ENCODE results near the gene KLHL6. TPM values are rescaled to one million over a fixed set of nuclear protein-coding genes. Genes with fewer than 3 reads are reported as not detected.
A peak's percentile ranks its signal among the peaks of the same experiment; 100 is the strongest.
"Not testable (repeated sequence)": the region's sequence is repeated elsewhere in the genome, so short reads cannot be mapped to it uniquely, and the experiment has no call there.

The KLHL6 gene
- total RNA-seq, 3 donors from 2014 or later, result 27.9 to 35.5 (median 29.9) TPM

DNA sequence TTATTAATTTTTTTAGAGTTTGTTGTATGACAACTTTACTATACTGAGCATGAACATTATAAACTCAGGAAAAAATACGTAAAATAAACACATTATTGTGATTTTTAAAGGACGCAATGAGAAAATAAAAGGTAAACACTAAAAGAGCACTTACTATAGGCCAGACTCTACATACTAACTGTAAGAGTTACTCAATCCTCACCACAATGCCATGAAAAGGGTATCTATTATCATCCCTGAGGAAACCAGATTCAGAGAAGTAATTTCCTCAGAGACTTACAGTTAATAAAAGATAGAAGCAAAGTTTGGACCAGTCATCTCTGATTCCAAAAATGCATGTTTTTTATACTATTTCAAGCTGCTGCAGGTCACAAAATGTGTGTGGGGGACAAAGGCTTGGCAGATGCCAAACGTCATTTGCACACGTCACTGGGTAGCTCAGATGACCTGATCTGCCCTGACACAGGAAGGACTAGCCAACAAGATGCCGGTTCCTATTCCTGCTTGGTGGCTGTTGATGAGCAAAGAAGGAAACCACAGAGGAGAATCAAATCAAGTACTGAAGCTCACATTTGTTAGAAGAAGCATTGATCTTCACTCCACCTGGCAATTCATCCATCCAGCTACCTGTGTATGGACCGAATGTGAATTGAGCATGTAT, 42.3 kb downstream of the KLHL6 start:
- Mint-ChIP-seq H3K4me1 (ENCODE audit: low read depth) (peaks cover 61% of the 10 kb centered on the region), H3K9me3 (no peaks in the 10 kb centered on the region), H3K4me3 (no peak overlapping the region), H3K36me3 (ENCODE audit: insufficient read depth) (peaks cover 28% of the 10 kb centered on the region), H3K27me3 (ENCODE audit: low read depth) (no peaks in the 10 kb centered on the region)
- peak; percentile 29 for DNase-seq
- ATAC-seq, result peak; percentile 35

DNA sequence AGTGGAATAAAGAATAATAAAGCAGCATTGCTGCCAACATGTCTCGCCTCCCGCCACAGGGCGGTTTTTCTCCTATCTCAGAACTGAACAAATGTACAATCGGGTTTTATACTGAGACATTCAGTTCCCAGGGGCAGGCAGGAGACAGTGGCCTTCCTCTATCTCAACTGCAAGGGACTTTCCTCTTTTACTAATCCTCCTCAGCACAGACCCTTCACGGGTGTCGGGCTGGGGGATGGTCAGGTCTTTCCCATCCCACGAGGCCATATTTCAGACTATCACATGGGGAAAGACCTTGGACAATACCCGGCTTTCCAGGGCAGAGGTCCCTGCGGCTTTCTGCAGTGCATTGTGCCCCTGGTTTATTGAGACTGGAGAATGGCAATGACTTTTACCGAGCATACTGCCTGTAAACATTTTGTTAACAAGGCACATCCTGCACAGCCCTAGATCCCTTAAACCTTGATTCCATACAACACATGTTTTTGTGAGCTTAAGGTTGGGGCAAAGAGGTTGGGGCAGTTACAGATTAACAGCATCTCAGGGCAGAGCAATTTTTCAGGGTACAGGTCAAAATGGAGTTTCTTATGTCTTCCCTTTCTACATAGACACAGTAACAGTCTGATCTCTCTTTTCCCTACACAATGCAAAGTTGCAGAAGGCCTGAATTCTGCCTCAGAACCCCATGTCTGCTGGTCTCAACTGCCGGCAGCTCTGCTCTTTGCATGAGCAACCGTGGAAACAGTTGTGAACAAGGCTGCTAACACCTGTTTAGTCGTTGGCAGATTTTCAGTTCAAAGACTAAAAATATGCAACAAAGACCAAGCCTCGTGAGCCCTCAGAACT, 44.0 kb downstream of the KLHL6 start:
- not testable (repeated sequence) for H3K9me3 Mint-ChIP-seq; ATAC-seq; DNase-seq; H3K4me3 Mint-ChIP-seq; H3K27me3 Mint-ChIP-seq (ENCODE audit: low read depth)
- Mint-ChIP-seq H3K36me3 (ENCODE audit: insufficient read depth) (peaks cover 37% of the 10 kb centered on the region), H3K4me1 (ENCODE audit: low read depth) (peaks cover 47% of the 10 kb centered on the region)

DNA sequence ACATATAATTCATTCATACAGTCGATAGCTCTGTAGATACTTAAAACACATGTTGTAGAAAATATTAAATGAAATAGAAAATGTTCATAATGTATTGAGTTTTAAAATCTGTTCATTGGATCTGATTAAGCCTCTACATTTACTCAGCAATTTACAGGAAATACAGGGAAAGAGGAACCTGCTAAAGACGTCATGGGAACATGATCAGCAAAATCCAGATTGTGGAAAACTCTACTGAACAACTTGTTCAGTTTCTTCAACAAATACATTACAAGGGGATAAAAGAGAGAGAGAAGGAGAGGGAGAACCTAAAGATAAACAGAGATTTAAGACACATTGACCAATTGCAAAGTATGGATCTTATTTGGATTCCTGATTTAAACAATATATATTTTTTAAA, 46.7 kb downstream of the KLHL6 start:
- H3K4me3 Mint-ChIP-seq, result no peak overlapping the region
- ATAC-seq (no peak), DNase-seq (no peak)
- H3K27me3 Mint-ChIP-seq (ENCODE audit: low read depth), result no peaks in the 10 kb centered on the region
- peaks cover 23% of the 10 kb centered on the region for H3K4me1 Mint-ChIP-seq (ENCODE audit: low read depth)
- H3K36me3 Mint-ChIP-seq (ENCODE audit: insufficient read depth), result peaks cover 54% of the 10 kb centered on the region
- peaks cover 4% of the 10 kb centered on the region for H3K9me3 Mint-ChIP-seq

DNA sequence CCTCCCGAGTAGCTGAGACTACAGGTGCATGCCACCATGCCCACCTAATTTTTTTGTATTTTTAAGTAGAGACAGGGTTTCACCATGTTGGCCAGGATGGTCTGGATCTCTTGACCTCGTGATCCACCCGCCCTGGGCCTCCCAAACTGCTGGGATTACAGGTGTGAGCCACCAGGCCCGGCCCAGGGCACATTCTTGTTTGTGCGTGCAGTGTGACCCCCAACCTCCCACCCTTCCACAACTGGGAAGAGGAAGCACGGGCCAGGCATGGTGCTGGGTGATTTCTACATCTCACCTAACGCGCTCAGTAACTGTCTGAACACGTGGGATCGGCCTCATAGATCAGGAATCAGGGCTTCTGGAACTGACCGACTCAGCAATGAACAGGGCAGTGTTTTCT, 48.0 kb downstream of the KLHL6 start:
- ATAC-seq, result no peak
- Mint-ChIP-seq H3K4me1 (ENCODE audit: low read depth) (peaks cover 12% of the 10 kb centered on the region), H3K36me3 (ENCODE audit: insufficient read depth) (peaks cover 58% of the 10 kb centered on the region), H3K9me3 (peaks cover 4% of the 10 kb centered on the region), H3K27me3 (ENCODE audit: low read depth) (no peaks in the 10 kb centered on the region), H3K4me3 (no peak overlapping the region)
- DNase-seq, result no peak

DNA sequence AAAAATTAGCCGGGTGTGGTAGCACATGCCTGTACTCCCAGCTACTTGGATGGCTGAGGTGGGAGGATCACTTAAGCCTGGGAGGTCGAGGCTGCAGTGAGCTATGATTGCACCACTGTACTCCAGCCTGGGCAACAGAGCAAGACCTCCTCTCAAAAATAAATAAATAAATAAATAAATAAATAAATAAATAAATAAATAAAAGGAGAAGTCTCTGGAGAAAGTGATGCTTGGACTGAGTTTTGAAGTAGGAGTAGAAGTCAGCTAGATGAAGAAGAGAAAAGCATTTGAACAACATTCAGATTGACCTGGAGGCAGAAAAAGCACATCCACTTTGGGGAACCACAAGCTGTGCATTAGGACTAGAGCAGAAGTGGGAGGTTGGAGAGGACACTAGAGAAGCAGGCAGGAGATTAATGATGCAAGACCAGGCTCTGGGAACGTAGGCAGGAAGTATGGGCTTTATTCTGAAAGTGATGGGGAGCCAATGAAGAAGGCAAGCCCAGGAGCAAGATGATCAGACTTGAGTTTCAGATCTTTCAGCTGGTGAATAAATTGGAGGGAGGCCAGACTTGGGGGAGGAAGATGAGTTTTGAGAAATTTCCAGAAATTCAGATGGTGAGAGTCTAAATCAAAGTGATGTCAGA, 48.7 kb downstream of the KLHL6 start:
- no peak for DNase-seq
- Mint-ChIP-seq H3K36me3 (ENCODE audit: insufficient read depth) (peaks cover 54% of the 10 kb centered on the region), H3K4me1 (ENCODE audit: low read depth) (peaks cover 9% of the 10 kb centered on the region), H3K27me3 (ENCODE audit: low read depth) (no peaks in the 10 kb centered on the region), H3K4me3 (no peak overlapping the region), H3K9me3 (peaks cover 4% of the 10 kb centered on the region)
- no peak for ATAC-seq

DNA sequence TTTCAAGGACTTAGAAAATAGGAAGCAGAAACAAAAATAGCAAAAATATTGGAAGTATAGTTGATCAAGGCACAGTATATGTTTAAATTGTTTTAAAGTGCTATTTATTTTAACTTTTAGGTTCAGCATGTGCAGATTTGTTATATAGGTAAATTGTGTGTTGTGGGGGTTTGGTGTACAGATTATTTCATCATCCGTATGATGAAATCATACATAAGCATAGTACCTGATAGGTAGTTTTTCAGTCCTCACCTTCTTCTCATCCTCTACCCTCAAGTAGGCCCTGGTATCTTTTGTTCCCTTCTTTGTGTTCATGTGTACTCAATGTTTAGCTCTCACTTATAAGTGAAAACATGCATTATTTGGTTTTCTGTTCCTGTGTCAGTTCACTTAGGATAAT, 50.9 kb downstream of the KLHL6 start:
- ATAC-seq, result no peak
- Mint-ChIP-seq H3K27me3 (ENCODE audit: low read depth) (no peaks in the 10 kb centered on the region), H3K4me3 (no peak overlapping the region), H3K36me3 (ENCODE audit: insufficient read depth) (peaks cover 65% of the 10 kb centered on the region), H3K4me1 (ENCODE audit: low read depth) (peaks cover 4% of the 10 kb centered on the region), H3K9me3 (peaks cover 4% of the 10 kb centered on the region)
- DNase-seq, result no peak

DNA sequence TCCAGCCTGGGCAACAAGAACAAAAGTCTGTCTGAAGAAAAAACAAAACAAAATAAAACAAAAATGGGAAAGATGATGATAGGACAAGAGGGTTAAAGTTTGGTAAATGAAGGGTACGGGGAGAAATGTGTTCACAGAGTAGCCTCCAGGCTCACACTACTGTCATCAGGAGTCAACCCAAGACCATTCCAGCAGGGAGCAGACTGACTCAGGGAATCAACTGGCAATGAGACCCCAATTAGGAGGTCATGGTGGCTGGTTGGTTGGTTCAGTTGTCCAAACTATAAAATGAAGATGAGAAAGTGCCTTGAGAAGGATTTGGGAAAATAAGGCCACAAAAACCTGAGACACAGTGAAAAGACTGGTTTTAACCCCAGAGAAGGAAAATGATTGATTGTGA, 51.8 kb downstream of the KLHL6 start:
- H3K36me3 Mint-ChIP-seq (ENCODE audit: insufficient read depth), result peaks cover 60% of the 10 kb centered on the region
- H3K9me3 Mint-ChIP-seq, result peaks cover 4% of the 10 kb centered on the region
- DNase-seq, result no peak
- no peak overlapping the region for H3K4me3 Mint-ChIP-seq
- no peak for ATAC-seq
- peaks cover 4% of the 10 kb centered on the region for H3K4me1 Mint-ChIP-seq (ENCODE audit: low read depth)
- no peaks in the 10 kb centered on the region for H3K27me3 Mint-ChIP-seq (ENCODE audit: low read depth)

DNA sequence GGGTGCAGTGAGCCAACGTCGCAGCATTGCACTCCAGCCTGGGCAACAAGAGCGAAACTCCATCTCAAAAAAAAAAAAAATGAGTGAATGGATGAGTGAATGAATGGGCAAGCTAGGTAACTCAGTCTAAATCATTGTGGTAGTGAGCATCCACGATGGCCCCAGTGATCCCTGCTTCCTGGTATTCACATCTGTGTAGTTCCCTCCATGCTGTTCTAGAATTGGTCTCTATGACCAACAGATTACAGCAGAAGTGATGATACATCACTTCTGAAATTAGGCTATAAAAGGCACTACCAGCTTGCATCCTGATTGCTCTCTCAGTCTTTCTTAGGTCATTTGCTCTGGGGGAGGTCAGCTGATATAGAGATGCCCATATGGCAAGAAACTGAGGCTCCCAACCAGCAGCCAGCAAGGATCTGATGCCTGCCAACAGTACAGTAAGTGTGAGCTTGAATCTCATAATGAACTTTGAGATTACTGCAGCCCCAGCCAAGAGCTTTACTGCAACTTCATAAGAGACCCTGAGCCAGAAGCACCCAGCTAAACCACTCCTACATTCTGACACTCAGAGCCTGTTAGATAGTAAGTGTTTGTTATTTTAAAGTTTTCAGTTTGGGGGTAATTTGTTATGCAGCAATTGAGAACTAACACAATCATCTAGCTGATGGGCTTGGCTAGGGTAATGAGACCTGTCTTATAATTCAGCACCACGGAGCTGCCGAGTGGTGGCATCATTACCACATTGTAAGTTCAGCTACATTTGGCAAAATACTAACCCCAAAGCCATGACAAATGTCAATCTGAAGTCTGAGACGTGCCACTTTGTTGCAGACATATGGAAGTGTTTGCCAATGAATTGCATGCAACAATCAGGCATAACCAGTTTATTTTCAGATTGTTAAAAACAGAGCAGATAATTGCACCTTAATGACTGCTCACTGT, 53.0 kb downstream of the KLHL6 start:
- ATAC-seq (no peak), DNase-seq (no peak)
- peaks cover 4% of the 10 kb centered on the region for H3K4me1 Mint-ChIP-seq (ENCODE audit: low read depth)
- no peak overlapping the region for H3K4me3 Mint-ChIP-seq
- H3K27me3 Mint-ChIP-seq (ENCODE audit: low read depth), result no peaks in the 10 kb centered on the region
- H3K36me3 Mint-ChIP-seq (ENCODE audit: insufficient read depth), result peaks cover 56% of the 10 kb centered on the region
- peaks cover 4% of the 10 kb centered on the region for H3K9me3 Mint-ChIP-seq

DNA sequence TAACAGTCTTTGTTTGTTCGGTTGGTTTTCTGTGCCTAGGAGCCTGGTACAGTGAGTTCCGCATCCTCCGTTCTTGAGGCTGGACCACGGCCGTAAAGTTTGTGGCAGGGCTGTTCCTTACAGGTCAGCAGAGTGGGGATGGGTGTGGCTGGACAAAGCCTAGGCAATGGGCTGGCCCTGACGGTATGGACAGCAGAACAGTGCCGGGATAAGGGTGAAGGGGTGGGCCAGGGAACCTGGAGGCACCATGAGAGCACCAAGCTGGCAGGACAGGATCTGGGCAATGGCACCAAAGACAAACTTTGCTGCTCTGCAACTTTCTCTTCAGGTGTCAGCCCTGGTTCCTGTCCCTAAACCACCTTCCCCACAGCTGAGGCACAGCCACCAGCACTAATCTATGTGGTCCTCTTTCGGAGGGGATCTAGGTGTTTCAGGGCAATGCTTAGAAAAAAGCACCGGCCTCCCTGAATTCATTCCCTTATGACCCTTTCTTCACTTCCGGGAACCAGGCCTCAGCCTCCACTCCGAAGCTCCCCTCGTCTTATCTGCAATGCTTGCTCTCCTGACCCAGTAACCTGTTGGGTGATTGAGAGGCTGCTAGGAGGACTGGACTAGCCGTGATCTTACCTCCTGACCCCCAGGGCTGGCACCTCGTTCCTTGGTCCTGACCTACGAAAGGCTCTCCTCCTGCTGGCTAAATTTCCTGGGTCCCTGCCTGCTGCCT, 54.4 kb downstream of the KLHL6 start:
- H3K27me3 Mint-ChIP-seq (ENCODE audit: low read depth), result no peaks in the 10 kb centered on the region
- ATAC-seq (no peak), DNase-seq (no peak)
- no peak overlapping the region for H3K4me3 Mint-ChIP-seq
- peaks cover 3% of the 10 kb centered on the region for H3K9me3 Mint-ChIP-seq
- peaks cover 47% of the 10 kb centered on the region for H3K36me3 Mint-ChIP-seq (ENCODE audit: insufficient read depth)
- peaks cover 4% of the 10 kb centered on the region for H3K4me1 Mint-ChIP-seq (ENCODE audit: low read depth)

DNA sequence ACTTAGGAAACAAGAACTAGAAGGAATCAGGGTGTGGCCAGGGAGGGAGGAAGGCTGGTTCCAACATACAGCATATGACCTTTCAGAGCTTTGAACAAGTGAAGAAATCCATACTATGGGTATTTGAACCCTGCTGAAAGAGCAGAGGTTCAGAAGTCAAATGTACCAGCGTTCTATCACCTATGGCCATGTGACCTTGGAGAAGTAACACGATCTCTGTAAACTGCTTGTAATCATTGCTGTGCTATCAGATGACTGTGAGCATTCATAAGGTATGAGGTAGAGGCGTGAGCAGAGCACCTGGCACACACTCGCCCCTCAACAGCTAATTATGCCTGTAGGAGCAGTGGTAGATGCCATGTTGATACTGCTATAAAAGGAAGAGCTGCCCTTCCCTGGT, 55.2 kb downstream of the KLHL6 start:
- no peak for DNase-seq
- H3K27me3 Mint-ChIP-seq (ENCODE audit: low read depth), result no peaks in the 10 kb centered on the region
- no peak for ATAC-seq

DNA sequence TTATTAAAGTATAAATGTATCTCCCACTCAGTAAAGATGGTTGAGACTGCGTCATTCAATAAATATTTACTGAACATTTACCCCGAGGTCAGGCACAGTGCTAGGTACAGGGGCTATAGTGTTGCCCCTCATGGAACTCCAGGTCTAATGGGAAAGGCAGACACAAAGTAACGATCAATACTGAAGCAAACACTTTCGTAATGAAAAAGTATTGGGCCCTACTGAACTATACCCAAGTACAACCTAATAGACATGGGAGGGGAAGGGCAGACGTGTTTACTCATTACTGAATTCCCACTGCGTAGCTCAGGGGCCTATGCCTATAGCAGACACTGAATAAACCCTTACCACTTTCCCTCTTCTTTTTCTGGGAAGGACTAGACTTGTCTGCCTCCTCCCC, 56.9 kb downstream of the KLHL6 start:
- ATAC-seq (no peak), DNase-seq (no peak)
- Mint-ChIP-seq H3K4me1 (ENCODE audit: low read depth) (peaks cover 4% of the 10 kb centered on the region), H3K36me3 (ENCODE audit: insufficient read depth) (peaks cover 31% of the 10 kb centered on the region), H3K4me3 (no peak overlapping the region), H3K9me3 (no peaks in the 10 kb centered on the region), H3K27me3 (ENCODE audit: low read depth) (no peaks in the 10 kb centered on the region)

More for the DNA sequence above, 55.2 kb downstream of the KLHL6 start:
- Mint-ChIP-seq H3K36me3 (ENCODE audit: insufficient read depth) (peaks cover 39% of the 10 kb centered on the region), H3K4me3 (no peak overlapping the region), H3K9me3 (no peaks in the 10 kb centered on the region), H3K4me1 (ENCODE audit: low read depth) (peaks cover 4% of the 10 kb centered on the region)

DNA sequence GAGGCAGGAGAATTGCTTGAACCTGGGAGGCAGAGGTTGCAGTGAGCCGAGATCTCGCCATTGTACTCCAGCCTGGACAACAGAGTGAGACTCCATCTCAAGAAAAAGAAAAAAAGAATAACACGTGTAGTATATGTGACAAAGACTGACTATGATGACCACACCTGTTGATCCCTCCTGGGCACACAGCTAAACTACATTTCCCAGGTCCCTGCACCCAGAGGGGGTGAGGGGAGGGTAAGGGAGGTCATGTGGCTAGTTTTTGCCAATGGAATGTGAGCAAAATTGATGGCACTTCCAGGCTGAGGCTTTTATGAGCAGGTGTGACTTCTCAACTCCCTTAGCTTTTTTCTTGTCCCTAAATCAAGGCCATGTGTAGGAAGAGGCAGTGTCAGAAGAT, 58.2 kb downstream of the KLHL6 start:
- DNase-seq (no peak), ATAC-seq (no peak)
- Mint-ChIP-seq H3K4me1 (ENCODE audit: low read depth) (peaks cover 3% of the 10 kb centered on the region), H3K9me3 (no peaks in the 10 kb centered on the region), H3K27me3 (ENCODE audit: low read depth) (no peaks in the 10 kb centered on the region), H3K4me3 (no peak overlapping the region), H3K36me3 (ENCODE audit: insufficient read depth) (peaks cover 43% of the 10 kb centered on the region)

DNA sequence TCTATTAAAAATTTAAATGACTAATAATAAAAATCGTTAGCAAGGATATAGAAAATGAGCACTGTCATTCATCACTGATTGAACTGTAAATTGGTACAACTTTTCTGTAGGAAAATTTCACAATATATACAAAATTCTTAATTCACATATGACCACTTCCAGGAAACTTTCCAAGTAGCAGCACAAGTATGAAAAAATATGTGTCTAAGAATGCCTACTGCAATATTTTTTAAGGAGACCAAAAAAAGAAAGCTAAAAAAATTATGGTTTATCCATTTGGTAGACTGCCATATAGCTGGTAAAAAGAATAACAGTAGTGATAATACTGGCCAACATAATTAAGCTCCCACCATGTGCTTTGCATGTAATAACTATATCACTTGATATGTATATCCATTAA, 59.2 kb downstream of the KLHL6 start:
- Mint-ChIP-seq H3K27me3 (ENCODE audit: low read depth) (no peaks in the 10 kb centered on the region), H3K36me3 (ENCODE audit: insufficient read depth) (peaks cover 48% of the 10 kb centered on the region), H3K4me1 (ENCODE audit: low read depth) (no peaks in the 10 kb centered on the region), H3K9me3 (no peaks in the 10 kb centered on the region), H3K4me3 (no peak overlapping the region)
- DNase-seq (no peak), ATAC-seq (no peak)
